ENCODE data around the gene CWC25. TPM values are rescaled to one million over a fixed set of nuclear protein-coding genes. Genes with fewer than 3 reads are reported as not detected.

The CWC25 gene
- total and polyA plus RNA-seq, 2 of the 13 experiments (the other 11 are each of a cell fraction or from before 2014, with no cell fraction given): 15.6 to 22.7 TPM

- TF ChIP-seq ZBTB20 (CRISPR knock-in tag; IDR thresholded peaks at IDR 0.05; ENCODE audit: borderline replicate concordance, low read depth): no peak
- no peak for TF ChIP-seq PTBP1 (IDR thresholded peaks at IDR 0.05; ENCODE audit: low read depth, low read length, poor library complexity, severe bottlenecking)
- TF ChIP-seq ZNF883 (CRISPR knock-in tag; IDR thresholded peaks at IDR 0.05; ENCODE audit: not compliant biosample characterization): no peak
- no peak for TF ChIP-seq POLR2G (IDR thresholded peaks at IDR 0.05; ENCODE audit: low read depth, low read length)
- peak; percentile 40 for TF ChIP-seq XRCC5 (optimal IDR thresholded peaks at IDR 0.05; ENCODE audit: low read length)
- no peak for TF ChIP-seq THAP8 (CRISPR knock-in tag; IDR thresholded peaks at IDR 0.05; ENCODE audit: borderline replicate concordance)
- TF ChIP-seq HOXA3 (CRISPR knock-in tag; IDR thresholded peaks at IDR 0.05): peak; percentile 14; the same call in 1 of the 2 replicates
- no peak for TF ChIP-seq NRL (CRISPR knock-in tag; IDR thresholded peaks at IDR 0.05; ENCODE audit: borderline replicate concordance)
- TF ChIP-seq PBX2 (CRISPR knock-in tag; IDR thresholded peaks at IDR 0.05): no peak
- no peak for TF ChIP-seq SIX4 (CRISPR knock-in tag; IDR thresholded peaks at IDR 0.05)
- TF ChIP-seq ZNF12 (CRISPR knock-in tag; IDR thresholded peaks at IDR 0.05): no peak
- peak; percentile 43; the same call in 1 of the 2 replicates for TF ChIP-seq SATB2 (CRISPR knock-in tag; IDR thresholded peaks at IDR 0.05)
- no peak for TF ChIP-seq HCFC1 (IDR thresholded peaks at IDR 0.05; ENCODE audit: low read depth, low read length)
- peak; percentile 58; the same call in 1 of the 2 replicates for TF ChIP-seq ZNF121 (CRISPR knock-in tag; IDR thresholded peaks at IDR 0.05)
- no peak for TF ChIP-seq ZNF367 (CRISPR knock-in tag; IDR thresholded peaks at IDR 0.05; ENCODE audit: borderline replicate concordance)
- TF ChIP-seq LBX2 (CRISPR knock-in tag; IDR thresholded peaks at IDR 0.05; ENCODE audit: borderline replicate concordance): no peak
- no peak for TF ChIP-seq REL (CRISPR knock-in tag; conservative IDR thresholded peaks at IDR 0.05)
- TF ChIP-seq EHMT2 (IDR thresholded peaks at IDR 0.05; ENCODE audit: borderline replicate concordance, low read depth, low read length): no peak; the same call in 1 of the 2 replicates
- 0 out of 2 replicates have a peak, but pooled peaks have one; percentile 13 for TF ChIP-seq E2F2 (CRISPR knock-in tag; IDR thresholded peaks at IDR 0.05; ENCODE audit: borderline replicate concordance)
- TF ChIP-seq ZBTB7A (CRISPR knock-in tag; IDR thresholded peaks at IDR 0.05): no peak
- peak; percentile 99 for TF ChIP-seq MAFK (conservative IDR thresholded peaks at IDR 0.05 in 1 of 2, IDR thresholded peaks at IDR 0.05 in 1 of 2; ENCODE audit: low read length in 2 of 2)
- TF ChIP-seq TP53 (CRISPR knock-in tag; conservative IDR thresholded peaks at IDR 0.05): no peak
- TF ChIP-seq HNF4G (IDR thresholded peaks at IDR 0.05; ENCODE audit: borderline replicate concordance, low read depth, low read length): no peak
- TF ChIP-seq HNF4G (CRISPR knock-in tag; IDR thresholded peaks at IDR 0.05; ENCODE audit: borderline replicate concordance, low read depth): no peak
- TF ChIP-seq ESRRA (CRISPR knock-in tag; IDR thresholded peaks at IDR 0.05; ENCODE audit: low read depth): no peak
- TF ChIP-seq SMC3 (IDR thresholded peaks at IDR 0.05; ENCODE audit: low read length): peak; percentile 7; the same call in 1 of the 2 replicates
- TF ChIP-seq NAIF1 (CRISPR knock-in tag; IDR thresholded peaks at IDR 0.05; ENCODE audit: borderline replicate concordance): no peak; the same call in 1 of the 2 replicates
- no peak for TF ChIP-seq RCOR2 (CRISPR knock-in tag; IDR thresholded peaks at IDR 0.05)
- TF ChIP-seq ZNF644 (CRISPR knock-in tag; IDR thresholded peaks at IDR 0.05; ENCODE audit: low read depth): no peak
Observed at GRCh38 chr17:38867179-38867967, 42.3 kb upstream of the CWC25 start (continued).

Measured in HepG2 (cell line).